Measurements from ENCODE around the gene SORCS2. TPM values are rescaled to one million over a fixed set of nuclear protein-coding genes. Genes with fewer than 3 reads are reported as not detected.
A peak's percentile ranks its signal among the peaks of the same experiment; 100 is the strongest.

The SORCS2 gene
- total and polyA plus RNA-seq, 3 donors from 2014 or later: 2.7 to 4.6 (median 2.9) TPM

GRCh38 chr4:7515390-7515902 lies 323.1 kb downstream of the SORCS2 start:
- Histone ChIP-seq H3K4me3 (no peak overlapping the region), H3K27ac (no peak overlapping the region)
- peak; percentile 24 for DNase-seq

GRCh38 chr4:7516096-7516772 lies 323.9 kb downstream of the SORCS2 start:
- Histone ChIP-seq H3K4me1 (peaks cover 7% of the 10 kb centered on the region), H3K27ac (no peak overlapping the region)
- intact Hi-C loops (cut with DNase I; ENCODE audit: low total_unique reads): no loop called here

More at GRCh38 chr4:7515390-7515902, 323.1 kb downstream of the SORCS2 start:
- no peaks in the 10 kb centered on the region for H3K36me3 ChIP-seq (ENCODE audit: low read depth, missing control alignments)
- peaks cover 7% of the 10 kb centered on the region for H3K4me1 ChIP-seq
- no peak for TF ChIP-seq CTCF (IDR thresholded peaks at IDR 0.05)
- TF ChIP-seq POLR2A (IDR thresholded peaks at IDR 0.05): no peak
- no peaks in the 10 kb centered on the region for H3K9me3 ChIP-seq
- no peaks in the 10 kb centered on the region for H3K27me3 ChIP-seq
- 70 to 74% methylated on average over 11 to 14 of the region's 14 CpGs for WGBS, 2 donors
- intact Hi-C loops (cut with DNase I; ENCODE audit: low total_unique reads): no loop called here

GRCh38 chr4:7516773-7517144 lies 324.4 kb downstream of the SORCS2 start:
- TF ChIP-seq CTCF (IDR thresholded peaks at IDR 0.05): no peak
- no peak for TF ChIP-seq POLR2A (IDR thresholded peaks at IDR 0.05)

More at GRCh38 chr4:7516096-7516772, 323.9 kb downstream of the SORCS2 start:
- Histone ChIP-seq H3K4me3 (no peak overlapping the region), H3K9me3 (no peaks in the 10 kb centered on the region), H3K36me3 (ENCODE audit: low read depth, missing control alignments) (no peaks in the 10 kb centered on the region), H3K27me3 (no peaks in the 10 kb centered on the region)
- WGBS, 2 donors: 50 to 56% methylated on average over 10 to 16 of the region's 16 CpGs
- no peak for DNase-seq
- no peak for TF ChIP-seq CTCF (IDR thresholded peaks at IDR 0.05)
- no peak for TF ChIP-seq POLR2A (IDR thresholded peaks at IDR 0.05)

GRCh38 chr4:7518871-7519637 lies 326.7 kb downstream of the SORCS2 start:
- Histone ChIP-seq H3K4me3 (no peak overlapping the region), H3K9me3 (no peaks in the 10 kb centered on the region), H3K4me1 (peaks cover 7% of the 10 kb centered on the region), H3K27ac (no peak overlapping the region), H3K27me3 (no peaks in the 10 kb centered on the region), H3K36me3 (ENCODE audit: low read depth, missing control alignments) (no peaks in the 10 kb centered on the region)
- 79 to 86% methylated on average over 14 to 24 of the region's 24 CpGs for WGBS, 2 donors
- TF ChIP-seq CTCF (IDR thresholded peaks at IDR 0.05) (no peak), POLR2A (IDR thresholded peaks at IDR 0.05) (no peak)
- DNase-seq: no peak
- intact Hi-C loops (cut with DNase I; ENCODE audit: low total_unique reads): no loop called here

More at GRCh38 chr4:7516773-7517144, 324.4 kb downstream of the SORCS2 start:
- H3K4me1 ChIP-seq: peaks cover 7% of the 10 kb centered on the region
- H3K36me3 ChIP-seq (ENCODE audit: low read depth, missing control alignments): no peaks in the 10 kb centered on the region
- 32 to 50% methylated on average over 12 of the region's 12 CpGs for WGBS, 2 donors
- H3K9me3 ChIP-seq: no peaks in the 10 kb centered on the region
- DNase-seq: no peak
- intact Hi-C loops (cut with DNase I; ENCODE audit: low total_unique reads): no loop called here
- H3K4me3 ChIP-seq: no peak overlapping the region
- no peak overlapping the region for H3K27ac ChIP-seq
- no peaks in the 10 kb centered on the region for H3K27me3 ChIP-seq
